Suppressor macrophage (primary cell): ENCODE data around the gene CDC73.

Experiments
- DNase-seq, 4 experiments: peaks; one replicate each; pipeline ENCODE4 v3.0.0-alpha.2; 2020 to 2022
- total RNA-seq, 17 experiments: gene quantifications; one replicate each; lab custom pipeline; 2026; ENCODE audit warnings: mixed read lengths in 6 of 17, inconsistent platforms in 3 of 17; lab: John Stamatoyannopoulos, UW

CDC73 gene
- total RNA-seq, result 48.4 to 151 (median 83.1) reads per million in 17 experiments

DNA sequence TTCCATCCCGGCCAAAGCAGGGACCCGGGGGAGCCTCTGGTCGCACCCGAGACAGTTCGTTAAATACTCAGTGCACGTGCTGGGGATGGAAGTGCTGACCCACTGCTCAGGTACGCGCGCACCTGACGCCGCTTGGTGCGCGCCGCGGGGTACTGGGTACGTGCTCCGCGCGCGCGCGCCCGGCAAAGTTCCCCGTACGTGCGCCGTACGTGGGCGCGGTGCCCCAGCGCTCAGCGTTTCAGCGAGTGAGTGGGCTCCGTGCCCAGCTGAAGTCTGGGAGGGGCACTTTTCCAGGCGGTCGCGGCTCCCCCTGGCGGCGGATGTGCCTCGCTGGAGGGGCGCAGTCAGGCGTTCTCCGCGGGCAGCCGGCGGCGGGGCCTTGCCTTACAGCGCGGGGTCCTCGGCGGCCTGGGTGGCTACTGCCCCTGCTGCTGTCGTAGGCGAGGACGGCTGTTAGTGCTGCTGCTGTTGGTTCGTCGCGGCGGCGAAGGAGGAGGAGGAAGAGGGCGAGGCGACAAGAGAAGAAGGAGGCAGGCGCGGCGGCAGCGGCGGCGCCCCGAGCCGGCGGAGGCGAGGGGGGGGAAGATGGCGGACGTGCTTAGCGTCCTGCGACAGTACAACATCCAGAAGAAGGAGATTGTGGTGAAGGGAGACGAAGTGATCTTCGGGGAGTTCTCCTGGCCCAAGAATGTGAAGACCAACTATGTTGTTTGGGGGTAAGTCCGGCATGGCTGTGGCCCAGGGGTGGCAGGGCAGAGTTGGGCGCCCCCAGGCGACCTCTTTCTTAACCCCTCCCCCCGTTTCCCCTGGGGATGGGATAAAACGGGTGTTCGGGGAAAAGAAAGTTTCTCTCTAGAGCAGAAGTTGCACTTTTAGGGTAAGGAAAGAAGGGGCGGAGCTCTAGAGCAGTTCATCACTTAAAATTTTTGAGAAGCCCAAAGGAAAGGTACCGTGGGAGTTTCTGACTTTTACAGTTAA, at the start of gene CDC73:
Gene CDC73 (plus strand): TSS at position 416 of the 978 bp plus-strand sequence. CDS start 170 bp downstream, at position 586.
- DNase-seq, result peak; percentile 99 to 100 (median 99)

DNA sequence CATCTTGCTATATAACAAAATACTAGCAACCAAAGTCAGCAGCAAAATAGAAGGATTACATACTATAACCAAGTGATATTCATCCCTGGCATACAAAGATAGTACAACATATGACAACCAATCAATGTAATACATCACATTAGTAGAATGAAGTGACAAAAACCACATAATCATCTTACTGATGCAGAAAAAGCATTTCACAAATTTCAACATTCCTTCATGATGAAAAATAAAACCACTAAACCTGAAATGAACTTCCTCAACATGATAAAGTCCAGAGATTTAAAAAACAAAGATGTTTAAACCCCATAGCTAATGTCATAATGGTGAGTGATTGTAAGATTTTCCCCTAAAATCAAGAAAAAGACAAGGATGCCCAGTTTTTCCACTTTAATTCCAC, 43.8 kb upstream of the CDC73 start:
- DNase-seq, result no peak

- DNase-seq, result no peak
These were observed 42.6 kb upstream of the CDC73 start for GRCh38 chr1:193079187-193079586.

DNA sequence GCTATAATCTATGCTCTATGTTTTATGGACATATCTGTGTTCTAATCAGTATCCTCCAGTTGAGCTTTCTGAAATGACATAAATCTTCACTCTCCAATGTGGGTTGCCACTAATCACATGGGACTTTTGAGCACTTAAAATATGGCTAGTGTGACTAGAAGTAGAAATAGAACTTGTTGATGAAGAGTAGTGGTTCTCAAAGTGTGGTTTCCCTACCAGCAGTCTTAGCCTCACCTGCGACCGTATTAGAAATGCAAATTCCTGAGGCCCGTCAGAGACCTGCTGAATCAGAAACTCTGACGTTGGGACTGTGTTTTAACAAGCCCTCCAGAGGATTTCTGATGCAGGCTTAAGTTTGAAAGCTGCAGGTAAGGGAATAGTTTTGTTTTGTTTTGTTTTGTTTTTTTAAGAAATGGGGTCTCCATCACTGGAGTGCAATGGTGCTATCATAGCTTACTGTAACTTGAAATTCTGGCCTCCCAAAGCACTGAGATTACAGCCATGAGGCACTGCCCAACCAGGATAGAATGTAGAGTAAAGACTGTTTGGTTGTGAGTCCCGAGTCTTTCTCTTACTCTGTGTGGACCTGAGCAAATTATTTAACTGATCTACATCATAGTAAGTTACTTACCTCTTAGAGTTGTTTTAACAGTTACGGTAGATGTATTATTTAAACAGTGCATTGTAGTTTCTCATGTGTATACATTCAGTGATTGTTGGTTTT, 38.3 kb upstream of the CDC73 start:
- no peak for DNase-seq

DNA sequence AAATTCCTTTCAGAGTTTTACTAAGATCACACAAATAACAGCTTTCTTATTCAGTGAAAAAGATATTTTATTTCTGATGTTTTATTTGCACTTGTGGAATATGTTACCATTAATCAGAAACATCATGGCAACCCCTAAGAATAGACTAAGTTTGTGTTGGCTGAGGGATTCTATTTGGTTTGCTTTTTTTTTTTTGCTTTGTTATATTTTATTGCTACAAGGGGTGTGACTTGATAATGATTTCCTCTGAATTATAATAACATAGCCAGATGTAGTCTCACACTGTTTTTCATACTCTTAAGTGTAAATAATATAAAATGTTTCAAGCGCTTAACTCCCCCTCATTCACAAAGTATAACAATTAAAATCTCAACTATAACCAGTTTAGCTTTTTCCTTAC, 36.6 kb upstream of the CDC73 start:
- no peak for DNase-seq

DNA sequence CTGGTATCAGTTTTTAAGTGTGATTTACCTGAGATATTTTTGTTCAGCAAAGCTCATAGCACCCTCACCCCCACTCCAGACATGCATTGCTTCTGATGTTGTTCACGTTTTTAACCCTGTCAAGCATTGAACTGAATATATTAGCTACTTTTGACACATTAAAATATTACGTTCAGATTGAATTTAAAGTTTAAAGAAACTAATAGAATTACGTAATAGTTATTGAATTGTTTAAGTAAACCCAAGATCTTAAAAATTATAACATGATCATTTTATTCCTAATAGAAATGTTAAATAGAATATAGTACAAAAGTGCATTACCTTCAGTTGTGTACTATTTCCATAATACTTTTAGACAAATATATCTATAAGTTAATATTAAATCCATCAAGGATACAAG, 35.5 kb upstream of the CDC73 start:
- no peak for DNase-seq

DNA sequence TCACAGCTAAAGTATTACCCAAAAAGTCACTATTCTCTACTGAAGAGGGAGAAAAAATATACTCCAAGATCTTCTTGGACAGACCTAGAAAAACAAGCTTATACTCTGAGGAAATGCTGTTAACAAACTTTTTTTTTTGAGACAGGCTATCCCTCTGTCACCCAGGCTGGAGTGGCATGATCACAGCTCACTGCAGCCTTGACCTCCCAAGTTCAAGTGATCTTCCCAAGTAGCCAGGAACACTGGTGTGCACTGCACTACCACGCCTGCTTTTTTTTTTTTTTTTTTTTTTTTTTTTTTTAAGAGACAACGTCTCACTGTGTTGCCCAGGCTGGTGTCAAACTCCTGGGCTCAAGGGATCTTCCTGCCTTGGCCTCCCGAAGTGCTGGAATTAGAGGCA, 33.9 kb upstream of the CDC73 start:
- no peak for DNase-seq

DNA sequence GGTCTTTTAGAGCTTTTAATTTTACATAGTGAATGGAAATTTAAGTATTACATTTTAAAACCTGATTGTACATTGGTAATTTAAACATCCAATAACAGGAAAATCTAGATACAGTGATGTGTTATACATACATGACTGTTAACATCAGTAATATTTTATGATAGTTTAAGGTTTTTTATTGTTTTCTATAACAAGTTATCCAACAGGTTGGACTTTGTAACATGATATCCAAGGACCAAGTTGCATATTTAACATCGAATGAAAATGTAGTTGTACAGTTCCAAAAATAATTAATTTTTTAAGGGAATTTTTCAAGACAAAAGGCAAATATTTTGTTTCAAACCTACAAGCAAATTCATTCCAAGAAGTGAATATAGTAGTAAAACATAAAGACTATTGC, 31.0 kb upstream of the CDC73 start:
- no peak for DNase-seq

- DNase-seq, result no peak
These were observed 27.7 kb upstream of the CDC73 start for GRCh38 chr1:193094112-193094511.

DNA sequence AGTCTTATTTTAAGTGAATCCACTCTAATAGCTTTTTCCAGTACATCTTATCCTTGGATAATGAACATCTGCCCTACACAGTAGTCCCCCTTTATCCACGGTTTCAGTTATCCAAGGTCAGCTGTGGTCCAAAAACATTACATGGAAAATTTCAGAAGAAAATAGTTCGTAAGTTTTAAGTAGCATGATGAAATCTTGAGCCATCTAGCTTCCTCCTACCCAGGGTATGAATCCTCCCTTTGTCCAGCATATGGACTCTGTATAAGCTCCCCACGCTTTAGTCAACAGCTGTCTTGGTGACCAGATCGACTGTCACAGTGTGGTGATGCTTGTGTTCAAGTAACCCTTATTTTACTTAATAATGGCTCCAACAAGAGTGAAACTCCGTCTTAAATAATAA, 19.2 kb upstream of the CDC73 start:
- DNase-seq, result peak in 2 of 4 experiments; percentile 12 to 15

- DNase-seq, result peak in 1 of 4 experiments; percentile 5
These were observed 17.9 kb upstream of the CDC73 start for GRCh38 chr1:193103759-193104501.

DNA sequence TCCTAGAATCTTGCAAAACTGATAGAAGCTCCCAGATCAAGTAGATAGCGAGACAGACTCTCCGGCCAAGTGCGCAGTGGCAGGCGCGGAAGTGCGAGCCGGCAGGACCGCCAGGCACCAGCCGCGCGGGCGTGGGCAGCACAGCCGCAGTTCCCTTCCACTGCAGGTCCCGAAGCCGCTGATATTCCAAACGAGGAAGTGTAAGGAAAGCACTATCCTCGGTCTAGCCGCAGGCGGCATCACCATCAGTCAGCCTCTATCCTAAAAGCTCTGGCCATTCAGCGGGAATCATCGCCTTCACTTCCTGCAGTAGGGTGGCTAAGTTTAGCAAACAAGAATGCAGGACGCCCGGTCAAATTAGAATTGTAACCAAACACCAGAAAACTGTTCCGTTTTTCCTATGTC, 17.3 kb upstream of the CDC73 start:
- peak; percentile 83 to 92 (median 90) for DNase-seq

GRCh38 chr1:193104907-193105820, 16.7 kb upstream of the CDC73 start, which contains the start of gene GLRX2:
Gene GLRX2 (minus strand): TSS chr1:193105414. CDS start chr1:193105382, 32 bp downstream.
- peak; percentile 89 to 96 (median 94) for DNase-seq

GRCh38 chr1:193105821-193106177, 16.0 kb upstream of the CDC73 start:
- peak in 1 of 4 experiments; percentile 17 for DNase-seq

- no peak for DNase-seq
These were observed 13.4 kb upstream of the CDC73 start for GRCh38 chr1:193108471-193108870.

GRCh38 chr1:193109619-193110018, 12.2 kb upstream of the CDC73 start:
- DNase-seq, result no peak

GRCh38 chr1:193110246-193110645, 11.6 kb upstream of the CDC73 start:
- no peak for DNase-seq

GRCh38 chr1:193110864-193111263, 11.0 kb upstream of the CDC73 start:
- DNase-seq, result no peak

GRCh38 chr1:193111641-193112090, 10.2 kb upstream of the CDC73 start:
- DNase-seq, result peak; percentile 46 to 76 (median 72)

GRCh38 chr1:193113258-193113991, 8.4 kb upstream of the CDC73 start:
- DNase-seq, result no peak

GRCh38 chr1:193113992-193114332, 7.9 kb upstream of the CDC73 start:
- peak in 2 of 4 experiments; percentile 18 to 21 for DNase-seq
